Fibroblast of lung (primary cell): ENCODE measurements around the gene WASHC2A. TPM values are rescaled to one million over a fixed set of nuclear protein-coding genes. Genes with fewer than 3 reads are reported as not detected.
"Not testable (repeated sequence)": the region's sequence is repeated elsewhere in the genome, so short reads cannot be mapped to it uniquely, and the experiment has no call there.

Experiments used
- DNase-seq, 2 donors: peaks; one replicate each; pipeline versions ENCODE4 v3.0.0 to v3.0.0-alpha.2; 2010; ENCODE audit warnings: low read depth in 2 of 2
- H2AFZ ChIP-seq: 2 replicates; pipeline ENCODE4 v1.5.1; 2012; ENCODE audit warnings: low read length, control low read depth, inconsistent platforms
- H3K27ac ChIP-seq: 2 replicates; pipeline ENCODE4 v1.5.1; 2011; ENCODE audit warnings: low read length, control low read depth; ENCODE audit not compliant: insufficient read depth
- H3K27me3 ChIP-seq: 2 replicates; pipeline ENCODE4 v1.5.1; 2011; ENCODE audit warnings: mild to moderate bottlenecking, low read length; ENCODE audit not compliant: control insufficient read depth, insufficient read depth
- H3K36me3 ChIP-seq: 2 replicates; pipeline ENCODE4 v1.5.1; 2011; ENCODE audit warnings: low read length; ENCODE audit not compliant: control insufficient read depth, insufficient read depth
- H3K4me1 ChIP-seq: 2 replicates; pipeline ENCODE4 v1.5.1; 2011; ENCODE audit warnings: low read length; ENCODE audit not compliant: control insufficient read depth, insufficient read depth; ENCODE audit errors: extremely low read depth
- H3K4me2 ChIP-seq: 2 replicates; pipeline ENCODE4 v1.5.1; 2011; ENCODE audit warnings: low read length, control low read depth; ENCODE audit not compliant: insufficient read depth; ENCODE audit errors: extremely low read depth
- H3K4me3 ChIP-seq, 4 experiments: fragments of 200-600 bp in 1 of 4; sonication (generic) in 1 of 4; replicated peaks in 1 of 4; 2 replicates each; pipeline ENCODE4 v1.5.1; 2011 to 2016; ENCODE audit warnings: low read length in 4 of 4, low read depth in 3 of 4, mild to moderate bottlenecking in 3 of 4, control low read depth in 2 of 4, inconsistent platforms in 1 of 4, mixed read lengths in 1 of 4; ENCODE audit not compliant: insufficient read depth in 1 of 4; ENCODE audit errors: control extremely low read depth in 1 of 4
- H3K79me2 ChIP-seq: 2 replicates; pipeline ENCODE4 v1.5.1; 2012; ENCODE audit warnings: mild to moderate bottlenecking, low read length, inconsistent platforms; ENCODE audit not compliant: control insufficient read depth, insufficient read depth
- H3K9ac ChIP-seq: 2 replicates; pipeline ENCODE4 v1.5.1; 2011; ENCODE audit warnings: mild to moderate bottlenecking, low read length, control low read depth; ENCODE audit not compliant: insufficient read depth
- H3K9me3 ChIP-seq: 2 replicates; pipeline ENCODE4 v1.5.1; 2012; ENCODE audit warnings: low read depth, low read length; ENCODE audit not compliant: control insufficient read depth, insufficient read depth
- H4K20me1 ChIP-seq: 2 replicates; pipeline ENCODE4 v1.5.1; 2011; ENCODE audit warnings: low read length; ENCODE audit not compliant: control insufficient read depth, insufficient read depth; ENCODE audit errors: extremely low read depth
- CTCF ChIP-seq, 2 donors: IDR thresholded peaks in 1 of 2; conservative IDR thresholded peaks in 1 of 2; 1 replicate in 1 of 2; 2 replicates in 1 of 2; pipeline ENCODE4 v1.5.1; 2011 to 2012; ENCODE audit warnings: low read length in 2 of 2, control low read depth in 1 of 2, inconsistent platforms in 1 of 2, low read depth in 1 of 2, mild to moderate bottlenecking in 1 of 2
- EZH2 ChIP-seq: IDR thresholded peaks from 2 replicates; pipeline ENCODE4 v1.5.1; 2012; ENCODE audit warnings: low read length, control low read depth, mild to moderate bottlenecking; ENCODE audit errors: missing control alignments
- polyA plus RNA-seq, 2 donors: library from polyadenylated mRNA; depleted of rRNA in 1 of 2; stranded (reverse) in 1 of 2; unstranded in 1 of 2; fragments of >200 nt; gene quantifications; 2 replicates each; pipeline ENCODE4 v1.2.1, GENCODE V29; 2011 to 2012; ENCODE audit warnings: missing spikeins in 1 of 2
- total RNA-seq: library from RNA; depleted of rRNA; stranded (reverse); fragments of >200 nt; gene quantifications from 2 replicates; pipeline ENCODE4 v1.2.1, GENCODE V29; 2014

The WASHC2A gene
- total and polyA plus RNA-seq, 2 donors (not counting 1 experiment from before 2014, with no cell fraction given), result 46.8 to 64.2 TPM

- no peak overlapping the region for H3K4me2 ChIP-seq
- no peaks in the 10 kb centered on the region for H3K4me1 ChIP-seq
- no peaks in the 10 kb centered on the region for H3K9me3 ChIP-seq
- H3K27ac ChIP-seq, result no peak overlapping the region
- H3K36me3 ChIP-seq, result no peaks in the 10 kb centered on the region
- TF ChIP-seq EZH2, result no peak
- no peak for TF ChIP-seq CTCF (conservative IDR thresholded peaks at IDR 0.05 in 1 of 2, IDR thresholded peaks at IDR 0.05 in 1 of 2; ENCODE audit: low read depth in 1 of 2, low read length in 2 of 2)
- H2AFZ ChIP-seq, result no peak overlapping the region
- no peaks in the 10 kb centered on the region for H4K20me1 ChIP-seq
- no peak overlapping the region for H3K4me3 ChIP-seq
- H3K79me2 ChIP-seq, result no peaks in the 10 kb centered on the region
- no peak overlapping the region for H3K9ac ChIP-seq
- DNase-seq, result peak in 1 of 2 donors; percentile 34
- H3K27me3 ChIP-seq, result no peaks in the 10 kb centered on the region
These were observed 22.7 kb upstream of the WASHC2A start for GRCh38 chr10:50044941-50045664.

- not testable (repeated sequence) for H3K4me1 ChIP-seq, H2AFZ ChIP-seq, H3K79me2 ChIP-seq, H4K20me1 ChIP-seq, H3K27me3 ChIP-seq, H3K27ac ChIP-seq, H3K4me2 ChIP-seq, H3K36me3 ChIP-seq, H3K9me3 ChIP-seq, H3K4me3 ChIP-seq, H3K9ac ChIP-seq
- DNase-seq, result peak in 1 of 2 donors; percentile 11
These were observed 21.3 kb upstream of the WASHC2A start for GRCh38 chr10:50046457-50046856.

GRCh38 chr10:50047594-50047993 is 20.2 kb upstream of the WASHC2A start:
- not testable (repeated sequence) for H3K9ac ChIP-seq, H3K36me3 ChIP-seq, H4K20me1 ChIP-seq, H2AFZ ChIP-seq, H3K4me3 ChIP-seq, DNase-seq, H3K4me2 ChIP-seq, H3K27me3 ChIP-seq, H3K27ac ChIP-seq, H3K79me2 ChIP-seq, H3K4me1 ChIP-seq, H3K9me3 ChIP-seq

GRCh38 chr10:50051995-50052660 is 15.6 kb upstream of the WASHC2A start:
- not testable (repeated sequence) for H3K27ac ChIP-seq, H4K20me1 ChIP-seq, H3K9ac ChIP-seq, H3K79me2 ChIP-seq, H3K4me1 ChIP-seq, H3K36me3 ChIP-seq, H3K27me3 ChIP-seq, H3K9me3 ChIP-seq
- peak; percentile 60 to 71 for DNase-seq
- Histone ChIP-seq H3K4me2 (peak overlapping the region; percentile 23), H3K4me3 (peak overlapping the region in 2 of 4 experiments; percentile 34 to 36), H2AFZ (peak overlapping the region; percentile 26)

GRCh38 chr10:50052778-50053376 is 14.9 kb upstream of the WASHC2A start:
- not testable (repeated sequence) for H3K27ac ChIP-seq, H3K9me3 ChIP-seq, H3K4me2 ChIP-seq, H3K79me2 ChIP-seq, H4K20me1 ChIP-seq, H3K36me3 ChIP-seq, H3K9ac ChIP-seq, H3K4me3 ChIP-seq, H3K4me1 ChIP-seq, DNase-seq, H2AFZ ChIP-seq, H3K27me3 ChIP-seq
